ENCODE results near the gene CCDC88C.

DNA sequence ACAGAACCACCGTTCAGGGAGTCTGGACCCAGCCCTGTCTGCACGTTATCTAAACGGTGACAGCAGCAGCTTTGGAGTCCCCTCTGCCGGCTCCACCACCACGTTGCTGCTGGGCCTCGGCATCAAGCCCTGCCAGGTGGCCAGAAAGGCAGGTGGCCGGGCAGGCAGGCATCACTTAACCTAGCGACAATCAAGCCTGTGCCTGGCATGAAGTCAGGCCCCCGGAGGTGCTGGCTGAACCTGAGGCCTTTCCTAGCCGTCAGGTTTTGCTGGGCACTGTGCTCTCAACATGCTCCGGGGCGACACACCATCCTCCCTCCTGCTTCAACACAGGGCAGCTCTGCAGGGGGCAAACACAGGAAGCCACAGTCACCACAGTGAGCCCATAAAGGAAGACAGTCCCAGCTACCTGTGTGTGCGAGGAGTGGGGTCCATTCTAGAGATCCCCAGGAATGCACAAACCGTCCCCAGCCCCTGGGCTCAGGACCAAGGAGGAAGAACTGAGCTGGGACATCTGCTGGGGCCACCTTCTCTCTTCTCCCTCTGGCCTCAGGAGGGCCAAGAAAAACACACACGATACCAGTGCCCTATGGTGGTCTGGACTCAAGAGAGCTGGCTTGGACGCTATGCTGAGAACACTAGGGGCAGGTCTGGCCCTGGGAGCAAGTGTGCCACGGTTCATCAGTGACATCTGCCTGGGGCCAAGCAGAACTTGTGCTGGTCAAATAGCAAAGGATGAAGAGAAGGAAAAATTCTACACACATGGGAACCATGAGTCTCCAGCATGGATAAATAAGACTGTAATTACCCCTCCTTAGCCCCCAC lies 44.7 kb downstream of the CCDC88C start:
- TF ChIP-seq, protein P1, sequence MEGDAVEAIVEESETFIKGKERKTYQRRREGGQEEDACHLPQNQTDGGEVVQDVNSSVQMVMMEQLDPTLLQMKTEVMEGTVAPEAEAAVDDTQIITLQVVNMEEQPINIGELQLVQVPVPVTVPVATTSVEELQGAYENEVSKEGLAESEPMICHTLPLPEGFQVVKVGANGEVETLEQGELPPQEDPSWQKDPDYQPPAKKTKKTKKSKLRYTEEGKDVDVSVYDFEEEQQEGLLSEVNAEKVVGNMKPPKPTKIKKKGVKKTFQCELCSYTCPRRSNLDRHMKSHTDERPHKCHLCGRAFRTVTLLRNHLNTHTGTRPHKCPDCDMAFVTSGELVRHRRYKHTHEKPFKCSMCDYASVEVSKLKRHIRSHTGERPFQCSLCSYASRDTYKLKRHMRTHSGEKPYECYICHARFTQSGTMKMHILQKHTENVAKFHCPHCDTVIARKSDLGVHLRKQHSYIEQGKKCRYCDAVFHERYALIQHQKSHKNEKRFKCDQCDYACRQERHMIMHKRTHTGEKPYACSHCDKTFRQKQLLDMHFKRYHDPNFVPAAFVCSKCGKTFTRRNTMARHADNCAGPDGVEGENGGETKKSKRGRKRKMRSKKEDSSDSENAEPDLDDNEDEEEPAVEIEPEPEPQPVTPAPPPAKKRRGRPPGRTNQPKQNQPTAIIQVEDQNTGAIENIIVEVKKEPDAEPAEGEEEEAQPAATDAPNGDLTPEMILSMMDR (IDR thresholded peaks at IDR 0.05) = no peak
- TF ChIP-seq POLR2A (IDR thresholded peaks at IDR 0.05) = no peak

Measured in upper lobe of left lung (tissue), 4 donors.